ENCODE measurements around the gene PSMC3. TPM values are rescaled to one million over a fixed set of nuclear protein-coding genes. Genes with fewer than 3 reads are reported as not detected.
A peak's percentile ranks its signal among the peaks of the same experiment; 100 is the strongest.

The PSMC3 gene
- total and polyA plus RNA-seq, 2 of the 13 experiments (the other 11 are each of a cell fraction or from before 2014, with no cell fraction given), result 75.8 to 214 TPM

GRCh38 chr11:47411884-47412746, 14.1 kb downstream of the PSMC3 start (continued):
- TF ChIP-seq, protein P1, sequence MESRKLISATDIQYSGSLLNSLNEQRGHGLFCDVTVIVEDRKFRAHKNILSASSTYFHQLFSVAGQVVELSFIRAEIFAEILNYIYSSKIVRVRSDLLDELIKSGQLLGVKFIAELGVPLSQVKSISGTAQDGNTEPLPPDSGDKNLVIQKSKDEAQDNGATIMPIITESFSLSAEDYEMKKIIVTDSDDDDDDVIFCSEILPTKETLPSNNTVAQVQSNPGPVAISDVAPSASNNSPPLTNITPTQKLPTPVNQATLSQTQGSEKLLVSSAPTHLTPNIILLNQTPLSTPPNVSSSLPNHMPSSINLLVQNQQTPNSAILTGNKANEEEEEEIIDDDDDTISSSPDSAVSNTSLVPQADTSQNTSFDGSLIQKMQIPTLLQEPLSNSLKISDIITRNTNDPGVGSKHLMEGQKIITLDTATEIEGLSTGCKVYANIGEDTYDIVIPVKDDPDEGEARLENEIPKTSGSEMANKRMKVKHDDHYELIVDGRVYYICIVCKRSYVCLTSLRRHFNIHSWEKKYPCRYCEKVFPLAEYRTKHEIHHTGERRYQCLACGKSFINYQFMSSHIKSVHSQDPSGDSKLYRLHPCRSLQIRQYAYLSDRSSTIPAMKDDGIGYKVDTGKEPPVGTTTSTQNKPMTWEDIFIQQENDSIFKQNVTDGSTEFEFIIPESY (CRISPR knock-in tag; IDR thresholded peaks at IDR 0.05), result 0 out of 2 replicates have a peak, but pooled peaks have one; percentile 29
- no peak for TF ChIP-seq ZNF547 (CRISPR knock-in tag; IDR thresholded peaks at IDR 0.05)
- TF ChIP-seq FUBP1 (CRISPR knock-in tag; IDR thresholded peaks at IDR 0.05; ENCODE audit: borderline replicate concordance), result no peak
- TF ChIP-seq, protein P2, sequence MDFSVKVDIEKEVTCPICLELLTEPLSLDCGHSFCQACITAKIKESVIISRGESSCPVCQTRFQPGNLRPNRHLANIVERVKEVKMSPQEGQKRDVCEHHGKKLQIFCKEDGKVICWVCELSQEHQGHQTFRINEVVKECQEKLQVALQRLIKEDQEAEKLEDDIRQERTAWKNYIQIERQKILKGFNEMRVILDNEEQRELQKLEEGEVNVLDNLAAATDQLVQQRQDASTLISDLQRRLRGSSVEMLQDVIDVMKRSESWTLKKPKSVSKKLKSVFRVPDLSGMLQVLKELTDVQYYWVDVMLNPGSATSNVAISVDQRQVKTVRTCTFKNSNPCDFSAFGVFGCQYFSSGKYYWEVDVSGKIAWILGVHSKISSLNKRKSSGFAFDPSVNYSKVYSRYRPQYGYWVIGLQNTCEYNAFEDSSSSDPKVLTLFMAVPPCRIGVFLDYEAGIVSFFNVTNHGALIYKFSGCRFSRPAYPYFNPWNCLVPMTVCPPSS (IDR thresholded peaks at IDR 0.05), result no peak
- TF ChIP-seq SRY (CRISPR knock-in tag; IDR thresholded peaks at IDR 0.05), result no peak
- TF ChIP-seq ZBTB20 (CRISPR knock-in tag; IDR thresholded peaks at IDR 0.05; ENCODE audit: borderline replicate concordance, low read depth), result no peak
- TF ChIP-seq, protein P3, sequence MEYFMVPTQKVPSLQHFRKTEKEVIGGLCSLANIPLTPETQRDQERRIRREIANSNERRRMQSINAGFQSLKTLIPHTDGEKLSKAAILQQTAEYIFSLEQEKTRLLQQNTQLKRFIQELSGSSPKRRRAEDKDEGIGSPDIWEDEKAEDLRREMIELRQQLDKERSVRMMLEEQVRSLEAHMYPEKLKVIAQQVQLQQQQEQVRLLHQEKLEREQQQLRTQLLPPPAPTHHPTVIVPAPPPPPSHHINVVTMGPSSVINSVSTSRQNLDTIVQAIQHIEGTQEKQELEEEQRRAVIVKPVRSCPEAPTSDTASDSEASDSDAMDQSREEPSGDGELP (IDR thresholded peaks at IDR 0.05; ENCODE audit: borderline replicate concordance, low read depth), result peak; percentile 76; the same call in 1 of the 2 replicates
- TF ChIP-seq NRL (CRISPR knock-in tag; IDR thresholded peaks at IDR 0.05; ENCODE audit: borderline replicate concordance), result peak; percentile 76
- TF ChIP-seq NCOA5 (CRISPR knock-in tag; IDR thresholded peaks at IDR 0.05), result no peak
- TF ChIP-seq ZNF264 (CRISPR knock-in tag; IDR thresholded peaks at IDR 0.05), result no peak
- peak; percentile 42; the same call in 1 of the 2 replicates for TF ChIP-seq RAD21 (CRISPR knock-in tag; IDR thresholded peaks at IDR 0.05)
- no peak for TF ChIP-seq FIP1L1 (IDR thresholded peaks at IDR 0.05; ENCODE audit: borderline replicate concordance, insufficient read depth, low read depth, low read length)
- TF ChIP-seq, protein P4, sequence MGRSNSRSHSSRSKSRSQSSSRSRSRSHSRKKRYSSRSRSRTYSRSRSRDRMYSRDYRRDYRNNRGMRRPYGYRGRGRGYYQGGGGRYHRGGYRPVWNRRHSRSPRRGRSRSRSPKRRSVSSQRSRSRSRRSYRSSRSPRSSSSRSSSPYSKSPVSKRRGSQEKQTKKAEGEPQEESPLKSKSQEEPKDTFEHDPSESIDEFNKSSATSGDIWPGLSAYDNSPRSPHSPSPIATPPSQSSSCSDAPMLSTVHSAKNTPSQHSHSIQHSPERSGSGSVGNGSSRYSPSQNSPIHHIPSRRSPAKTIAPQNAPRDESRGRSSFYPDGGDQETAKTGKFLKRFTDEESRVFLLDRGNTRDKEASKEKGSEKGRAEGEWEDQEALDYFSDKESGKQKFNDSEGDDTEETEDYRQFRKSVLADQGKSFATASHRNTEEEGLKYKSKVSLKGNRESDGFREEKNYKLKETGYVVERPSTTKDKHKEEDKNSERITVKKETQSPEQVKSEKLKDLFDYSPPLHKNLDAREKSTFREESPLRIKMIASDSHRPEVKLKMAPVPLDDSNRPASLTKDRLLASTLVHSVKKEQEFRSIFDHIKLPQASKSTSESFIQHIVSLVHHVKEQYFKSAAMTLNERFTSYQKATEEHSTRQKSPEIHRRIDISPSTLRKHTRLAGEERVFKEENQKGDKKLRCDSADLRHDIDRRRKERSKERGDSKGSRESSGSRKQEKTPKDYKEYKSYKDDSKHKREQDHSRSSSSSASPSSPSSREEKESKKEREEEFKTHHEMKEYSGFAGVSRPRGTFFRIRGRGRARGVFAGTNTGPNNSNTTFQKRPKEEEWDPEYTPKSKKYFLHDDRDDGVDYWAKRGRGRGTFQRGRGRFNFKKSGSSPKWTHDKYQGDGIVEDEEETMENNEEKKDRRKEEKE (IDR thresholded peaks at IDR 0.05), result no peak
- TF ChIP-seq, protein P5, sequence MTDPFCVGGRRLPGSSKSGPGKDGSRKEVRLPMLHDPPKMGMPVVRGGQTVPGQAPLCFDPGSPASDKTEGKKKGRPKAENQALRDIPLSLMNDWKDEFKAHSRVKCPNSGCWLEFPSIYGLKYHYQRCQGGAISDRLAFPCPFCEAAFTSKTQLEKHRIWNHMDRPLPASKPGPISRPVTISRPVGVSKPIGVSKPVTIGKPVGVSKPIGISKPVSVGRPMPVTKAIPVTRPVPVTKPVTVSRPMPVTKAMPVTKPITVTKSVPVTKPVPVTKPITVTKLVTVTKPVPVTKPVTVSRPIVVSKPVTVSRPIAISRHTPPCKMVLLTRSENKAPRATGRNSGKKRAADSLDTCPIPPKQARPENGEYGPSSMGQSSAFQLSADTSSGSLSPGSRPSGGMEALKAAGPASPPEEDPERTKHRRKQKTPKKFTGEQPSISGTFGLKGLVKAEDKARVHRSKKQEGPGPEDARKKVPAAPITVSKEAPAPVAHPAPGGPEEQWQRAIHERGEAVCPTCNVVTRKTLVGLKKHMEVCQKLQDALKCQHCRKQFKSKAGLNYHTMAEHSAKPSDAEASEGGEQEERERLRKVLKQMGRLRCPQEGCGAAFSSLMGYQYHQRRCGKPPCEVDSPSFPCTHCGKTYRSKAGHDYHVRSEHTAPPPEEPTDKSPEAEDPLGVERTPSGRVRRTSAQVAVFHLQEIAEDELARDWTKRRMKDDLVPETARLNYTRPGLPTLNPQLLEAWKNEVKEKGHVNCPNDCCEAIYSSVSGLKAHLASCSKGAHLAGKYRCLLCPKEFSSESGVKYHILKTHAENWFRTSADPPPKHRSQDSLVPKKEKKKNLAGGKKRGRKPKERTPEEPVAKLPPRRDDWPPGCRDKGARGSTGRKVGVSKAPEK (CRISPR knock-in tag; IDR thresholded peaks at IDR 0.05; ENCODE audit: borderline replicate concordance), result no peak
- no peak for TF ChIP-seq MTF2 (CRISPR knock-in tag; IDR thresholded peaks at IDR 0.05; ENCODE audit: borderline replicate concordance)
- no peak for TF ChIP-seq ZNF451 (CRISPR knock-in tag; IDR thresholded peaks at IDR 0.05)
